Activated CD8-positive, alpha-beta memory T cell treated with anti-CD3 and anti-CD28 coated beads, Interleukin-2, amount 10 ng/mL, durations not matched to agents 7 days and 5 days (primary cell): ENCODE results near the gene CYP11A1. TPM values are rescaled to one million over a fixed set of nuclear protein-coding genes. Genes with fewer than 3 reads are reported as not detected.

Source experiments
- ATAC-seq: fragments of 150-1000 bp; cut with Tn5 transposase; one replicate; pipeline ENCODE4 v1.10.0; 2021; ENCODE audit warnings: moderate library complexity
- CTCF ChIA-PET: fragments of 350-600 bp; sonication (Branson Sonifier 250); formaldehyde crosslinking; loops from one replicate; lab custom pipeline; 2021; ENCODE audit warnings: antibody characterized with exemption; lab: Charles Lee
- DNase-seq: peaks from one replicate; pipeline ENCODE4 v3.0.0-alpha.2; 2020
- H3K27ac Mint-ChIP-seq: one replicate; pipeline ENCODE4 v1.8.0; 2021; ENCODE audit warnings: mild to moderate bottlenecking, mixed read lengths
- H3K27me3 Mint-ChIP-seq: one replicate; pipeline ENCODE4 v1.8.0; 2021; ENCODE audit warnings: mixed read lengths
- H3K36me3 Mint-ChIP-seq: one replicate; pipeline ENCODE4 v1.8.0; 2021; ENCODE audit warnings: mild to moderate bottlenecking, mixed read lengths
- H3K4me1 Mint-ChIP-seq: one replicate; pipeline ENCODE4 v1.8.0; 2021; ENCODE audit warnings: mixed read lengths
- H3K4me3 Mint-ChIP-seq: one replicate; pipeline ENCODE4 v1.8.0; 2021; ENCODE audit warnings: mild to moderate bottlenecking, moderate library complexity, mixed read lengths
- H3K9me3 Mint-ChIP-seq: one replicate; pipeline ENCODE4 v1.8.0; 2022; ENCODE audit warnings: low read depth, mixed read lengths
- total RNA-seq, 2 experiments: library from RNA; stranded (reverse); gene quantifications; one replicate each; pipeline ENCODE4 v1.2.3, GENCODE V29; 2021

The CYP11A1 gene
- total RNA-seq, 2 experiments from 2014 or later = 0.55 TPM; not detected in 1

DNA sequence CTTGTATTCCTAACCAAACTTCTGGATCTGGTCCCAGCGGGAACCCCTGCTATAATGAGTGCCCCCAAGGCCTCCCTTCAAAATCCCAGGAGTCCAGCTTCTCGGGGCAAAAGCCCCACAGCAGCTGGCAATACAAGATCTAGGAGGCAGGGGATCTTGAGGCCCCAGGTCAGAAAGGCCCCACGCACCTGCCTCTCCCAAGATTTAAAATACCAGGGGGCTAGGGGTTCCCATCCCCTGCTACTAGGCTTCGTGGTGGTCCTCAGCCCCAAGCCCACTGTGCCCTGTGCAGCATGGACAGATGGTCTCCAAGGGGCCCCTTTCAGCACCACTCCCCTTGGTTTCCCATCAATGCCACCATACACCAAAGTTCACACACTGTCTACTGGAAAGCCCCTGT is 15.8 kb upstream of the CYP11A1 start:
- CTCF ChIA-PET = interaction anchor here (0.7 to 18.5 kb wide), 14 partner anchors 9 to 251 kb away, joined by 3 to 668 read pairs (median 6); partner anchors contain the start of gene SEMA7A
- H3K36me3 Mint-ChIP-seq = no peaks in the 10 kb centered on the region
- H3K9me3 Mint-ChIP-seq = no peaks in the 10 kb centered on the region
- H3K4me1 Mint-ChIP-seq = peaks cover 57% of the 10 kb centered on the region
- H3K27ac Mint-ChIP-seq = peak overlapping the region; percentile 100
- no peaks in the 10 kb centered on the region for H3K27me3 Mint-ChIP-seq
- ATAC-seq (no peak), DNase-seq (no peak)
- peak overlapping the region; percentile 3 for H3K4me3 Mint-ChIP-seq

DNA sequence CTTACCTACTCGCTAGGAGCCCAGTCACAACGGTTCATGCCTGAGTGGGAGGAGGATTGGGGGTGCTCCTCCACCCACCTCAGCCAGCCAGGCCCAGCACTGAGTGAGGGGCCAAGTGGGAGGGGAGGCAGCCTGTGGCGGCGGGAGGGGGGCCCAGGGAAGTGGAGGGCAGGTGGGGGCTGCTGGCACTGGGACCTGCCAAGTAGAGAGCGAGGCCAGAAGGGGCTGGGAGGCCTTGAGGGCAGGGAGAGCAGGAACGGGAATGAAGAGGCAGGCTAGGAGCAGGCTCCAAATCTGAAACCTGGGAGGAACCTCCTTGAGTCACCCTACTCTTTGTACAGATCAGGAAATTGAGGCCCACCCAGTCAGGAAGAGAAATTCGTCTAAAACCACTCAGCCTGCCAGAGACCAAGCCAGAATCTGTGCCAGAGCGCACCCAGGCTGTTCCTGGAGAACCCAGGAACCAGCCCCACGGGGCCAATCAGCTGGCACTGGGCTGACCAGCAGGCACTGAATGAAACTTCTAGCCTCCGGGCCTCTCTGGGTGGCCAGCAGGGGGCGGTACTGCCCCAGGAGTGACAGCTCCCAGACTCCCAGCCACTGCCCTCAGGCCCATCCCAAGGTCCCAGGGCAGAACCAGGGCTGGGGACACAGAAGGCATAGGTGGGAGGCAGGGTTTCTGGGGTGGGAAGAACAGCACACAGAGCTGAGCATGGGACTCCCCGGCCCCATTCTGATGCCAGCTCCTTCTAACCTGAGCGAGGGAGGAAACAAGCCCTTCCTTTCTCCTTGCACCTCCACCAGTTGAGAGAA is 14.8 kb upstream of the CYP11A1 start:
- Mint-ChIP-seq H3K4me1 (peaks cover 57% of the 10 kb centered on the region), H3K9me3 (no peaks in the 10 kb centered on the region)
- CTCF ChIA-PET = interaction anchor here (0.7 to 18.5 kb wide), 35 partner anchors 8 to 408 kb away, joined by 3 to 668 read pairs (median 5); partner anchors contain the start of genes ARID3B, CLK3, SEMA7A and UBL7

DNA sequence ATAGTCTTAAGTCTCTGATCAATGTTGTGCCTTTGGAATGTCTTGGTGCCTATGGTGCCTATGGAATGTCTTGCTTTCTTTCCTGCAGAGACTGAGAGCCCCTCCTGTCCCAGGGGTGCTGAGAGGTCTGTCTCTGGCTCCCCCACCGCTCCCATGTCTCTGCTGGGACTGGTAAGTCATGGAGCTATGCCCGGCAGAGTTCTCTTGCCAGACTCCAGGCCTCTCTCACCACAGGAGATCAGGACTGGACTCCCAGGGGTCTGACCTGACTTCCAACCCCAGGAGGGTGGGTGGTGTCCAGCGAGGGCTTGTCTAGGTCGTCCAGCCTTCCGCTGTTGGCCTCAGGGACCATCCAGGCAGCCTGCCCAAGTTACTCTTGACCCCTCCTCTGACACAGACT is 14.0 kb upstream of the CYP11A1 start:
- no peak for DNase-seq
- H3K4me1 Mint-ChIP-seq = peaks cover 57% of the 10 kb centered on the region

More for the DNA sequence above, 14.8 kb upstream of the CYP11A1 start:
- DNase-seq (peak; percentile 87), ATAC-seq (peak; percentile 63)
- Mint-ChIP-seq H3K4me3 (no peak overlapping the region), H3K27me3 (no peaks in the 10 kb centered on the region), H3K27ac (peak overlapping the region; percentile 100), H3K36me3 (no peaks in the 10 kb centered on the region)

GRCh38 chr15:74381190-74381453 is 13.7 kb upstream of the CYP11A1 start:
- Mint-ChIP-seq H3K36me3 (no peaks in the 10 kb centered on the region), H3K27ac (no peak overlapping the region), H3K9me3 (no peaks in the 10 kb centered on the region), H3K27me3 (no peaks in the 10 kb centered on the region), H3K4me3 (no peak overlapping the region), H3K4me1 (peaks cover 54% of the 10 kb centered on the region)
- DNase-seq (no peak), ATAC-seq (no peak)
- CTCF ChIA-PET = interaction anchor here (1.2 to 18.5 kb wide), 10 partner anchors 7 to 236 kb away, joined by 3 to 668 read pairs (median 16); partner anchors contain the start of gene SEMA7A

More for the DNA sequence above, 14.0 kb upstream of the CYP11A1 start:
- H3K27ac Mint-ChIP-seq = no peak overlapping the region
- CTCF ChIA-PET = interaction anchor here (1.1 to 18.5 kb wide), 13 partner anchors 7 to 236 kb away, joined by 3 to 668 read pairs (median 8); partner anchors contain the start of gene SEMA7A
- H3K9me3 Mint-ChIP-seq = no peaks in the 10 kb centered on the region
- no peaks in the 10 kb centered on the region for H3K36me3 Mint-ChIP-seq
- no peaks in the 10 kb centered on the region for H3K27me3 Mint-ChIP-seq
- ATAC-seq = no peak
- H3K4me3 Mint-ChIP-seq = no peak overlapping the region

DNA sequence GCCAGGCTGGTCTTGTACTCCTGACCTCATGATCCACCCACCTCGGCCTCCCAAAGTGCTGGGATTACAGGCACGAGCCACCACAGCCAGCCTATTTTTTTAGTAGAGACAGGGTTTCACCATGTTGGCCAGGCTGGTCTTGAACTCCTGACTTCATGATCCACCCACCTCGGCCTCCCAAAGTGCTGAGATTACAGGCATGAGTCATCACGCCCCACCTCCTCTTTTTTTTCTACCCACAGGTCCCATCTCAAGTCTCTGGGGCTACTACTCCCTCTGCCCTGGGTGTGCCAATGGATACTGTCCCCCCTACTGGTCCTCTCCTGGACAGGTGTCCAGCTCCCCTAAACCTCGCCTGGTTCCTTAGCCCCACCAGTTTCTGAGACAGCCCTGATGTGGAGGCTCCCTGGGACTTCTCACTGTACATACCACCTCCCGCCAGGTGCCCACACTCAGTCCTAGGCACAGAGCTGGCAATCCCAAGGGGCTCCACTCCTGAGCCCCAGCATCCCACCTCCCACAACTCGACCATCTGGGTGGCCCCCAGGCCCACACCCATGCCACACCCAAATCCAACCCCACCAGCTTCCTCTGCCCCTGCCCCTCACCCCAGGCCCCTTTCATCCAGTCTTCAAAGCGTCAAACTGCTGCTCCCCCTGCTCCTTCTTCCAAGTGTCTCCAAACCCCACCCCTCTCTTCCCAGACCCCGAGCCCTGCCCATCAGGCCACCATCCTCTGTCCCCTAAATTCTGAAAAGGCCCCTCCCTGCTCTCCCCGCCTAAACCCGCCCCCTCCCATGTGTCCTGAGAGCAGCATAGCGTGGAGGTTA is 13.1 kb upstream of the CYP11A1 start:
- DNase-seq = no peak
- no peak for ATAC-seq
- no peak overlapping the region for H3K4me3 Mint-ChIP-seq
- CTCF ChIA-PET = interaction anchor here (1.8 to 18.5 kb wide), 6 partner anchors 15 to 109 kb away, joined by 4 to 668 read pairs (median 12); partner anchors contain the start of gene SEMA7A
- H3K9me3 Mint-ChIP-seq = no peaks in the 10 kb centered on the region
- no peaks in the 10 kb centered on the region for H3K27me3 Mint-ChIP-seq
- peaks cover 51% of the 10 kb centered on the region for H3K4me1 Mint-ChIP-seq
- no peaks in the 10 kb centered on the region for H3K36me3 Mint-ChIP-seq
- no peak overlapping the region for H3K27ac Mint-ChIP-seq

DNA sequence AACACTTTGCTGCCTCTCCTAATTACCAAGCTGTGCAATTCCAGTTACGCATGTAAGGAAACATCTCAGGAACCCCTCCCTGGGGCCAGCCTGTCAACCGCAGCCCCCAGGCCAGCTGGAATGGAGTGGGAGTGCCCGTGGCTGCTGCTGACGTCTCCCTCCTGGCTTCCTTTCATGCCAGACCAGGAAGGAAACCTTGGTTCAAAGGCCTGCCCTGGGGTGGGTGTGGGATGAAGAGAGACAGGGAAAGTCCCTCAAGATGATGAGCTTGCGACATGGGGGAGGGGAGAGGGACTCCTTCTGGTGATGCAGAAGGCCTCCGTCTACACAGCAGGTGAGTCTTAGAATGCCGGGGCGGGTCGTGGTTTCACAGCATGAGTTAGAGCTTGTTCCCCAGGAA is 11.4 kb upstream of the CYP11A1 start:
- CTCF ChIA-PET = interaction anchor here (1.0 to 18.5 kb wide), 11 partner anchors 24 to 572 kb away, joined by 3 to 668 read pairs (median 3); partner anchors contain the start of genes SEMA7A and UBL7
- DNase-seq (no peak), ATAC-seq (no peak)
- Mint-ChIP-seq H3K36me3 (no peaks in the 10 kb centered on the region), H3K4me1 (peaks cover 45% of the 10 kb centered on the region), H3K27me3 (no peaks in the 10 kb centered on the region), H3K9me3 (no peaks in the 10 kb centered on the region), H3K27ac (no peak overlapping the region), H3K4me3 (no peak overlapping the region)

- Mint-ChIP-seq H3K27ac (no peak overlapping the region), H3K27me3 (peaks cover 6% of the 10 kb centered on the region), H3K4me3 (no peak overlapping the region), H3K36me3 (no peaks in the 10 kb centered on the region), H3K9me3 (no peaks in the 10 kb centered on the region), H3K4me1 (peaks cover 43% of the 10 kb centered on the region)
- no peak for DNase-seq
- CTCF ChIA-PET = interaction anchor here (1.0 to 18.5 kb wide), 6 partner anchors 58 to 255 kb away, joined by 3 to 668 read pairs (median 6); partner anchors contain the start of genes SEMA7A and UBL7
- ATAC-seq = no peak
Observed at GRCh38 chr15:74377831-74378766, 10.7 kb upstream of the CYP11A1 start.

GRCh38 chr15:74376825-74377581 is 9.6 kb upstream of the CYP11A1 start:
- H3K4me1 Mint-ChIP-seq = peaks cover 33% of the 10 kb centered on the region
- no peak for ATAC-seq
- no peak overlapping the region for H3K4me3 Mint-ChIP-seq
- DNase-seq = no peak
- H3K27ac Mint-ChIP-seq = no peak overlapping the region
- no peaks in the 10 kb centered on the region for H3K36me3 Mint-ChIP-seq
- CTCF ChIA-PET = interaction anchor here (0.9 to 18.5 kb wide), 11 partner anchors 7 to 273 kb away, joined by 3 to 668 read pairs (median 4); partner anchors contain the start of genes SEMA7A and UBL7
- peaks cover 11% of the 10 kb centered on the region for H3K27me3 Mint-ChIP-seq
- no peaks in the 10 kb centered on the region for H3K9me3 Mint-ChIP-seq

GRCh38 chr15:74376226-74376625 is 8.8 kb upstream of the CYP11A1 start:
- DNase-seq = no peak
- ATAC-seq = no peak
- H3K9me3 Mint-ChIP-seq = no peaks in the 10 kb centered on the region
- CTCF ChIA-PET = interaction anchor here (0.8 to 18.5 kb wide), 19 partner anchors 8 to 393 kb away, joined by 3 to 668 read pairs (median 4); partner anchors contain the start of genes CLK3, SEMA7A and UBL7
- H3K27ac Mint-ChIP-seq = no peak overlapping the region
- peaks cover 29% of the 10 kb centered on the region for H3K4me1 Mint-ChIP-seq
- no peak overlapping the region for H3K4me3 Mint-ChIP-seq
- peaks cover 17% of the 10 kb centered on the region for H3K27me3 Mint-ChIP-seq
- H3K36me3 Mint-ChIP-seq = no peaks in the 10 kb centered on the region

DNA sequence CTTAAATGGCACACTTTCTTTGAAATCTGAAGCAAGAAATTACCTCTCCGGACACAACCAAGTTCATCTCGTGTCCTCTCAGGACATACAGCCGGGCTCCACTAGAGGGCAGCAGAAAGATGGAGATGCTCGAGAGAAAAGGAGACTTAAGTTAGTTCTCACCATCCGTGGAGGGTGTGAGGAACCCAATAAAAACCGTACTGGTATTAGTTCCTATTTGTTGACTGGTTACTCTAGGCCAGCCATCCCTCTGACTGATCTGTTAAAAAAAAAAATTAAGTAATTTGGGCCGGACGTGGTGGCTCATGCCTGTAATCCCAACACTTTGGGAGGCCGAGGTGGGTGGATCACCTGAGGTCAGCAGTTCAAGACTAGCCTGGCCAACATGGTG is 7.9 kb upstream of the CYP11A1 start:
- CTCF ChIA-PET = interaction anchor here (0.8 to 18.5 kb wide), 24 partner anchors 9 to 396 kb away, joined by 3 to 668 read pairs (median 6); partner anchors contain the start of genes ARID3B, CLK3, SEMA7A and UBL7
- no peaks in the 10 kb centered on the region for H3K9me3 Mint-ChIP-seq
- DNase-seq (peak; percentile 92), ATAC-seq (peak; percentile 17)
- peak overlapping the region; percentile 10 for H3K4me3 Mint-ChIP-seq
- peaks cover 27% of the 10 kb centered on the region for H3K4me1 Mint-ChIP-seq
- H3K27me3 Mint-ChIP-seq = peaks cover 26% of the 10 kb centered on the region
- no peak overlapping the region for H3K27ac Mint-ChIP-seq
- no peaks in the 10 kb centered on the region for H3K36me3 Mint-ChIP-seq

DNA sequence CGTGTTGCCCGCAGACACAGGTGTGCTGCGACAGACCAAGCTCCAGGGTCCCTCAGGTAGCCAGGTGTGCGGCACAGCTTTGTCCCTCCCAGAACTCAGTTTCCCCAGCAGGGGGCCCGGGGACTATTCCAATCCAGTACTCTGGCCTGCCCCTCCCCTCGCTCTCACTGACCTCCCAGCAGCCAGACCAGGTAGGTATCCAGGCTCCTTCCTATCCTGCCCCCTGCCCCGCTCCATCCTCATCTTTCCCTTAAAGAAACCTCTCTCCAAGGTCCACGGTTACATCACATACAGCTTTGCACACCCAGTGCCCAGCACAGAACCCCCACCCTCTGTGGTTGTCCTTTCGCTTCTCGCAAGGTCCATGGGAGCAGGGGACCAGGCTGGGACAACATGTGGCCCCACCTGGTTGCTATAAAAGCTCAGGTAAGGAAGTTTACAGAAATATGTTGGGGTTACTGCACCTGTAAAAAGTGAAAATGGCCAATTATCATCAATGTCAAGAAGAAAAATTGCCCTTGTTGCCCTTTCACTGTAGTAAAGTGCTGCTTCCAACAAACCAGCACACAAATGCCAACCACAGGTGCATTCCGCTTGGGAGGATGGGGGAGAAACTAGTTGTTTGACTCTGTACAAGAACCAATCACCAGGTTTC is 7.3 kb upstream of the CYP11A1 start:
- DNase-seq = no peak
- no peaks in the 10 kb centered on the region for H3K9me3 Mint-ChIP-seq
- H3K4me3 Mint-ChIP-seq = peak overlapping the region; percentile 73
- H3K27ac Mint-ChIP-seq = peak overlapping the region; percentile 75
- CTCF ChIA-PET = interaction anchor here (0.6 to 18.5 kb wide), 28 partner anchors 9 to 397 kb away, joined by 3 to 668 read pairs (median 6); partner anchors contain the start of genes ARID3B, CLK3, SEMA7A and UBL7
- peaks cover 27% of the 10 kb centered on the region for H3K4me1 Mint-ChIP-seq
- no peaks in the 10 kb centered on the region for H3K36me3 Mint-ChIP-seq
- ATAC-seq = no peak
- peaks cover 29% of the 10 kb centered on the region for H3K27me3 Mint-ChIP-seq
